H9 (cell line): ENCODE data around the gene FAM124A. TPM values are rescaled to one million over a fixed set of nuclear protein-coding genes. Genes with fewer than 3 reads are reported as not detected.
A peak's percentile ranks its signal among the peaks of the same experiment; 100 is the strongest.

ENCODE experiments used
- DNase-seq: peaks from one replicate; pipeline ENCODE4 v3.0.0-alpha.2; 2017
- H2AFZ ChIP-seq: one replicate; pipeline ENCODE4 v1.6.1; 2013; ENCODE audit warnings: mild to moderate bottlenecking, low read length, control low read depth, moderate library complexity
- H2AK5ac ChIP-seq: 2 replicates; pipeline ENCODE4 v1.6.1; 2013; ENCODE audit warnings: low read length, control low read depth, mixed read lengths; ENCODE audit not compliant: insufficient read length
- H2BK120ac ChIP-seq: one replicate; pipeline ENCODE4 v1.6.1; 2013; ENCODE audit warnings: low read depth, mild to moderate bottlenecking, low read length, control low read depth, inconsistent platforms; ENCODE audit not compliant: poor library complexity, severe bottlenecking
- H2BK12ac ChIP-seq: 2 replicates; pipeline ENCODE4 v1.6.1; 2013; ENCODE audit warnings: low read length, control low read depth, mixed read lengths, low read depth; ENCODE audit not compliant: insufficient read length
- H2BK15ac ChIP-seq: 2 replicates; pipeline ENCODE4 v1.6.1; 2013; ENCODE audit warnings: low read depth, low read length, control low read depth
- H2BK20ac ChIP-seq: one replicate; pipeline ENCODE4 v1.6.1; 2013; ENCODE audit warnings: low read depth, mild to moderate bottlenecking, low read length, control low read depth, inconsistent platforms; ENCODE audit not compliant: poor library complexity, severe bottlenecking
- H2BK5ac ChIP-seq: 2 replicates; pipeline ENCODE4 v1.6.1; 2013; ENCODE audit warnings: low read length, control low read depth, mixed read lengths; ENCODE audit not compliant: insufficient read length
- H3K14ac ChIP-seq: 2 replicates; pipeline ENCODE4 v1.6.1; 2013; ENCODE audit warnings: low read length, control low read depth; ENCODE audit not compliant: insufficient read depth
- H3K18ac ChIP-seq: 2 replicates; pipeline ENCODE4 v1.6.1; 2013; ENCODE audit warnings: low read depth, mild to moderate bottlenecking, mixed read lengths, low read length, control low read depth; ENCODE audit not compliant: insufficient read length
- H3K23ac ChIP-seq: 2 replicates; pipeline ENCODE4 v1.6.1; 2013; ENCODE audit warnings: low read length, control low read depth, mixed read lengths, low read depth; ENCODE audit not compliant: insufficient read length
- H3K23me2 ChIP-seq: 2 replicates; pipeline ENCODE4 v1.6.1; 2013; ENCODE audit warnings: low read depth, mild to moderate bottlenecking, mixed read lengths, low read length, control low read depth; ENCODE audit not compliant: insufficient read length, poor library complexity, severe bottlenecking
- H3K27ac ChIP-seq: 2 replicates; pipeline ENCODE4 v1.5.1; 2013; ENCODE audit warnings: low read length, control low read depth, mixed read lengths, low read depth; ENCODE audit not compliant: insufficient read length
- H3K27me3 ChIP-seq: 2 replicates; pipeline ENCODE4 v1.6.1; 2013; ENCODE audit warnings: low read length, control low read depth, inconsistent platforms; ENCODE audit not compliant: insufficient read depth
- H3K4ac ChIP-seq: 2 replicates; pipeline ENCODE4 v1.6.1; 2013; ENCODE audit warnings: low read depth, mild to moderate bottlenecking, control low read depth, inconsistent platforms, low read length, moderate library complexity
- H3K4me1 ChIP-seq: 2 replicates; pipeline ENCODE4 v1.6.1; 2013; ENCODE audit warnings: low read length, control low read depth, inconsistent platforms; ENCODE audit not compliant: insufficient read depth
- H3K4me2 ChIP-seq: 2 replicates; pipeline ENCODE4 v1.6.1; 2013; ENCODE audit warnings: low read length, control low read depth, mixed read lengths; ENCODE audit not compliant: insufficient read length, insufficient read depth
- H3K56ac ChIP-seq: 2 replicates; pipeline ENCODE4 v1.6.1; 2013; ENCODE audit warnings: low read depth, mild to moderate bottlenecking, mixed read lengths, low read length, control low read depth; ENCODE audit not compliant: insufficient read length
- H3K79me1 ChIP-seq: 2 replicates; pipeline ENCODE4 v1.6.1; 2013; ENCODE audit warnings: low read depth, mild to moderate bottlenecking, moderate library complexity, low read length, control low read depth, inconsistent platforms; ENCODE audit not compliant: insufficient read depth, poor library complexity, severe bottlenecking
- H3K79me2 ChIP-seq: 2 replicates; pipeline ENCODE4 v1.6.1; 2013; ENCODE audit warnings: low read length, control low read depth, inconsistent platforms; ENCODE audit not compliant: insufficient read depth
- H3K9ac ChIP-seq: 2 replicates; pipeline ENCODE4 v1.6.1; 2013; ENCODE audit warnings: low read length, control low read depth, mixed read lengths; ENCODE audit not compliant: insufficient read length; ENCODE audit errors: extremely low read depth
- H3K9me3 ChIP-seq: one replicate; pipeline ENCODE4 v1.6.1; 2013; ENCODE audit warnings: low read depth, low read length, inconsistent platforms; ENCODE audit not compliant: control insufficient read depth
- H3T11ph ChIP-seq: one replicate; pipeline ENCODE4 v1.6.1; 2013; ENCODE audit warnings: mild to moderate bottlenecking, low read length, control low read depth, inconsistent platforms
- H4K20me1 ChIP-seq: one replicate; pipeline ENCODE4 v1.6.1; 2013; ENCODE audit not compliant: control insufficient read depth, insufficient read length, insufficient read depth
- H4K5ac ChIP-seq: 2 replicates; pipeline ENCODE4 v1.6.1; 2013; ENCODE audit warnings: low read depth, mild to moderate bottlenecking, mixed read lengths, low read length, control low read depth; ENCODE audit not compliant: insufficient read length
- H4K8ac ChIP-seq: replicated peaks from 2 replicates; pipeline ENCODE4 v1.6.1; 2013; ENCODE audit warnings: low read length, control low read depth, mixed read lengths, low read depth; ENCODE audit not compliant: insufficient read length
- H4K91ac ChIP-seq: 2 replicates; pipeline ENCODE4 v1.6.1; 2013; ENCODE audit warnings: low read depth, mild to moderate bottlenecking, moderate library complexity, mixed read lengths, low read length, control low read depth; ENCODE audit not compliant: insufficient read length
- H3K27ac Mint-ChIP-seq, 3 experiments: 2 replicates in 2 of 3; 3 replicates in 1 of 3; pipeline ENCODE4 v1.8.0; 2020 to 2021; ENCODE audit warnings: mixed read lengths in 3 of 3, mild to moderate bottlenecking in 1 of 3, moderate library complexity in 1 of 3
- H3K27me3 Mint-ChIP-seq: 2 replicates; pipeline ENCODE4 v1.8.0; 2021; ENCODE audit warnings: low read depth, mild to moderate bottlenecking, moderate library complexity, mixed read lengths
- H3K36me3 Mint-ChIP-seq, 3 experiments: 2 replicates in 2 of 3; 3 replicates in 1 of 3; pipeline ENCODE4 v1.8.0; 2020 to 2021; ENCODE audit warnings: low read depth in 3 of 3, mixed read lengths in 3 of 3; ENCODE audit not compliant: insufficient read depth in 1 of 3
- H3K4me1 Mint-ChIP-seq, 2 experiments: 2 replicates each; pipeline ENCODE4 v1.8.0; 2020; ENCODE audit warnings: mixed read lengths in 2 of 2
- H3K4me3 Mint-ChIP-seq, 2 experiments: 2 replicates in 1 of 2; 3 replicates in 1 of 2; pipeline ENCODE4 v1.8.0; 2020 to 2021; ENCODE audit warnings: mild to moderate bottlenecking in 2 of 2, mixed read lengths in 2 of 2, moderate library complexity in 1 of 2
- H3K9me3 Mint-ChIP-seq, 2 experiments: 2 replicates in 1 of 2; 3 replicates in 1 of 2; pipeline ENCODE4 v1.8.0; 2020; ENCODE audit warnings: mild to moderate bottlenecking in 2 of 2, mixed read lengths in 2 of 2, moderate library complexity in 1 of 2
- WGBS: extraction: QIAGEN DNeasy Blood & Tissue Kit; methylation state at CpG from one replicate; pipeline ENCODE4 v1.1.7; 2013; ENCODE audit warnings: missing lambda C conversion rate, low lambda C conversion rate, mixed read lengths; ENCODE audit not compliant: insufficient read length; ENCODE audit errors: extremely low coverage; 5-methylcytosine and 5-hydroxymethylcytosine counted together
- total RNA-seq: library from RNA; stranded (reverse); gene quantifications from 2 replicates; pipeline ENCODE4 v1.2.1, GENCODE V29; 2021
- TF ChIP-seq, protein P1 (sequence below): fragments of 200-600 bp; sonication (generic); conservative IDR thresholded peaks from 3 replicates; pipeline ENCODE4 v1.8.0; 2021; ENCODE audit warnings: antibody characterized with exemption, mild to moderate bottlenecking

Gene FAM124A
- total RNA-seq, 1 experiment from 2014 or later, result 41.9 TPM

DNA sequence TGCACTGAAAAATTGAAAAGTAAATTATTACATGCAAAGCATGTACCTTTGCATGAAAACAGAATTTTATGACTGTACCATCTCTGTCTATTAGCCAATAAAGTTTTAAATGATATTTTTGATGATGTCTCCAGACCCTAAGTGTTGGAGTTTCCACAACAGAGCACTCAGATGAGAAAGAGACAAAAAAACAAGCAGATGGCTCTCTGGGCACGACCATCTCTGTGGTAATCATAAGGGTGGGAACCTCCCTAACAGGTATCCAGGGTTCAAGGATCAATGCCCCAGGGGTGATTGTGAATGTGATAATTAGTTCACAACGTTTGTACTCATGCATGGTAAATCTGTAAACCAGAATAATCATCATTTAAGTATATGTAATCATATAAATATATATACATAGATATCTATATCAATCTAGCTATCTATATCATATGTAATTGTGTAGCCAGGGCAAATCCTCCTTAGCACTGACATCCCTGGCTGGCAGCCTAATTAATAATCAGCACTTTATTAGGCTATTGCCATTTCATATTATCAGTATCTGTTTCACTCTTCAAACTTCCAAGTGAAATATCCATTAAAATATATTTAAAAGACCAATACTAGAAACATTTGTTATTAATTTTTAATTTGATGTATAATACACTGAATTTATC lies 41.2 kb upstream of the FAM124A start:
- H3K4ac ChIP-seq, result no peak overlapping the region
- no peak overlapping the region for H2AK5ac ChIP-seq
- H3K4me1 ChIP-seq, result no peaks in the 10 kb centered on the region; the same call in 1 of the 2 replicates
- no peak overlapping the region for H2BK120ac ChIP-seq
- no peak overlapping the region for H3K9ac ChIP-seq
- H2BK5ac ChIP-seq, result no peak overlapping the region
- Mint-ChIP-seq H3K36me3 (peaks cover 45 to 77% (median 59%) of the 10 kb centered on the region in 3 experiments), H3K9me3 (no peaks in the 10 kb centered on the region), H3K27ac (peak overlapping the region in 1 of 3 experiments; percentile 77; a peak in 2 of 7 replicates), H3K4me3 (no peak overlapping the region), H3K27me3 (no peaks in the 10 kb centered on the region), H3K4me1 (peaks cover 42 to 49% of the 10 kb centered on the region in 2 experiments)
- TF ChIP-seq, protein P1, sequence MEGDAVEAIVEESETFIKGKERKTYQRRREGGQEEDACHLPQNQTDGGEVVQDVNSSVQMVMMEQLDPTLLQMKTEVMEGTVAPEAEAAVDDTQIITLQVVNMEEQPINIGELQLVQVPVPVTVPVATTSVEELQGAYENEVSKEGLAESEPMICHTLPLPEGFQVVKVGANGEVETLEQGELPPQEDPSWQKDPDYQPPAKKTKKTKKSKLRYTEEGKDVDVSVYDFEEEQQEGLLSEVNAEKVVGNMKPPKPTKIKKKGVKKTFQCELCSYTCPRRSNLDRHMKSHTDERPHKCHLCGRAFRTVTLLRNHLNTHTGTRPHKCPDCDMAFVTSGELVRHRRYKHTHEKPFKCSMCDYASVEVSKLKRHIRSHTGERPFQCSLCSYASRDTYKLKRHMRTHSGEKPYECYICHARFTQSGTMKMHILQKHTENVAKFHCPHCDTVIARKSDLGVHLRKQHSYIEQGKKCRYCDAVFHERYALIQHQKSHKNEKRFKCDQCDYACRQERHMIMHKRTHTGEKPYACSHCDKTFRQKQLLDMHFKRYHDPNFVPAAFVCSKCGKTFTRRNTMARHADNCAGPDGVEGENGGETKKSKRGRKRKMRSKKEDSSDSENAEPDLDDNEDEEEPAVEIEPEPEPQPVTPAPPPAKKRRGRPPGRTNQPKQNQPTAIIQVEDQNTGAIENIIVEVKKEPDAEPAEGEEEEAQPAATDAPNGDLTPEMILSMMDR, result no peak
- H3K18ac ChIP-seq, result no peak overlapping the region
- no peak overlapping the region for H3K4me2 ChIP-seq
- no peak overlapping the region for H4K5ac ChIP-seq
- H4K20me1 ChIP-seq, result no peaks in the 10 kb centered on the region
- no peak overlapping the region for H3K23ac ChIP-seq
- H3K79me2 ChIP-seq, result no peaks in the 10 kb centered on the region
- H3T11ph ChIP-seq, result no peak overlapping the region
- H3K79me1 ChIP-seq, result no peaks in the 10 kb centered on the region
- H3K27ac ChIP-seq, result no peak overlapping the region
- H2BK12ac ChIP-seq, result no peak overlapping the region
- no peaks in the 10 kb centered on the region for H3K27me3 ChIP-seq
- H2AFZ ChIP-seq, result no peak overlapping the region
- WGBS, result no CpG with 5 or more reads among the region's 2 CpGs
- no peak for DNase-seq
- no peak overlapping the region for H3K56ac ChIP-seq
- no peaks in the 10 kb centered on the region for H3K9me3 ChIP-seq
- H3K23me2 ChIP-seq, result no peaks in the 10 kb centered on the region
- no peak overlapping the region for H2BK15ac ChIP-seq
- no peak overlapping the region for H2BK20ac ChIP-seq
- no peak overlapping the region for H3K14ac ChIP-seq
- no peak overlapping the region for H4K8ac ChIP-seq
- no peak overlapping the region for H4K91ac ChIP-seq
